EL (cell line): ENCODE measurements around the gene GOLGA6A.

Source experiments
- DNase-seq: peaks from one replicate; pipeline ENCODE4 v3.0.0-alpha.2; 2016

Gene GOLGA6A

GRCh38 chr15:74035121-74036017 is 47.0 kb downstream of the GOLGA6A start:
- DNase-seq = no peak

- no peak for DNase-seq
Observed at GRCh38 chr15:74034206-74034755, 48.1 kb downstream of the GOLGA6A start.

GRCh38 chr15:74032606-74033561 is 49.5 kb downstream of the GOLGA6A start:
- no peak for DNase-seq

GRCh38 chr15:74032046-74032445 is 50.3 kb downstream of the GOLGA6A start:
- DNase-seq = no peak

GRCh38 chr15:74028646-74029045 is 53.7 kb downstream of the GOLGA6A start:
- no peak for DNase-seq

- no peak for DNase-seq
Observed at GRCh38 chr15:74027688-74028087, 54.7 kb downstream of the GOLGA6A start.

GRCh38 chr15:74025436-74025835 is 56.9 kb downstream of the GOLGA6A start:
- DNase-seq = peak; percentile 61

- DNase-seq = no peak
Observed at GRCh38 chr15:74024687-74025086, 57.7 kb downstream of the GOLGA6A start.

GRCh38 chr15:74022706-74023470 is 59.5 kb downstream of the GOLGA6A start:
- DNase-seq = no peak
